GM21723 (cell line): Measurements from ENCODE around the gene GCK.

Experiments
- ATAC-seq: cut with Tn5 transposase; IDR thresholded peaks from one replicate; pipeline ENCODE4 v1.9.1; 2021; ENCODE audit warnings: mild to moderate bottlenecking, moderate library complexity; ENCODE audit not compliant: unreplicated experiment

The GCK gene

DNA sequence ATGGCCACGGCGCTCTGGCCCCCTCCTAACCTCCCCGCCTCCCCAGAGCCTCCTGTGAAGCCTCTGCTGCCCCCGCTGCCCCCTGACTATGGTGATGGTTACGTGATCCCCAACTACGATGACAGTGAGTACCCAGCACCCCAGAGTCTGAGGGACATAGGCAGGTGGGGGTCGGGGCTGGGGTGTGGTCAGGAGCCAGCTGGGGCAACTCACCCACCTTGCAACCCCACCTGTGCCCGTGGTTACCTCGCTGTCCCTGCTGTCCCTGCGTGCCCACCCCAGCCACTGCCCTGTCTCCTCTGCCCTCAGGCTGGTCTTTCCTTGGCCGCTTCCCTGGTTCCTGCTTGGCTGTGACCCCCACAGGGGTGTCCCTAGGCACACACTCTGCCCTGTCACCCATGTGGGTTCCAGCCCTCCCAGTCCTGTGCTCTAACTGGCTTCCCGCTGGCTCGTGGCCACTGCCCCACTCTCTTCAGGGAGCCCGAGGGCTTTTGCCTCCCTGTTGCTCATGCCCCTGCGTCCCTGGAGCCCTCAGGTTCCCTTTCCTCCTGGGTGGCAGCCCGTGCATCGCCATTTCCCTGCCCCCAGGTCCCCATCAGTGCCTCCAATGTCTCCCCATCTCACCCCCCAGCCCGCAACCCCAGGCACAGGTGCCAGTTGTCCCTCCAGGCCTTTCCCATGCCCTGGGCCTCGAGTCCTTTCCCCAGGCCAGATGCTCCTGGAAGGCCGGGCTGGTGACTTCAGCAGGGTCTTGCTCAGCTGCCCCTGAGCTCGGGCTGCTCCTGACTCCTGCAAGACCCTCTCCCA lies 81.1 kb downstream of the GCK start:
- ATAC-seq = no peak

DNA sequence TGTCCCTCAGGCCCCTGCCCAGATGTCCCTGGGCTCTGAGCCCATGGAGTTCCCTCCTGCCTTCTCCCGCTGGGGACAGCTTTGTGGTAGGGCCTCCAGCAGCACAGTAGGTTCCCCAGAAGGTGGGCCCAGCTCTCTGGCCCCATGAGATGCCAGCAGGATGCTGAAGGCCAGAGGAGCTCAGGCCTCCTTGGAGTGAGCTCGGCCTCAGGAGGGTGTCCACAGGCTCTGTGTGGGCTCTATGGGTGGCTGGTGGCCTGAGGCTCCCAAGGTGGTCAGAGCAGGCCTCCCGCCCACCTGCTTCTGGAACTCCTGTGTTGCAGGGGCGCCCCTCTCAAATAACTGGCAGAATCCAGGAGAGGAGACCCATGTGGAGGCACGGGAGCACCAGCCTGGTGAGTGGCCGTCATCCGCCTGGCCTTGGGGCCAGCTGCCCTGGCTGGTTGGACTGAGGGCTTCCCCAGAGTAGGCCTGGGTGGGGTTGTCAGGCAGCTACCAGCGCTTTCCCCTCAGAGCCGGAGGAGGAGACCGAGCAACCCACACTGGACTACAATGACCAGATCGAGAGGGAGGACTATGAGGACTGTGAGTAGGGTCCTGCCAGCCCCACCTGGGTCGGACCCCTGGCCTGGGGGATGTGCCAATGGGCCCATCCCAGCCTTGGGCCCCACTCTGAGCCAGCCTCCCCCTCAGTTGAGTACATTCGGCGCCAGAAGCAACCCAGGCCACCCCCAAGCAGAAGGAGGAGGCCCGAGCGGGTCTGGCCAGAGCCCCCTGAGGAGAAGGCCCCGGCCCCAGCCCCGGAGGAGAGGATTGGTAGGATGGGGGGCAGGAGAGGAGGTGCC lies 81.9 kb downstream of the GCK start:
- no peak for ATAC-seq

DNA sequence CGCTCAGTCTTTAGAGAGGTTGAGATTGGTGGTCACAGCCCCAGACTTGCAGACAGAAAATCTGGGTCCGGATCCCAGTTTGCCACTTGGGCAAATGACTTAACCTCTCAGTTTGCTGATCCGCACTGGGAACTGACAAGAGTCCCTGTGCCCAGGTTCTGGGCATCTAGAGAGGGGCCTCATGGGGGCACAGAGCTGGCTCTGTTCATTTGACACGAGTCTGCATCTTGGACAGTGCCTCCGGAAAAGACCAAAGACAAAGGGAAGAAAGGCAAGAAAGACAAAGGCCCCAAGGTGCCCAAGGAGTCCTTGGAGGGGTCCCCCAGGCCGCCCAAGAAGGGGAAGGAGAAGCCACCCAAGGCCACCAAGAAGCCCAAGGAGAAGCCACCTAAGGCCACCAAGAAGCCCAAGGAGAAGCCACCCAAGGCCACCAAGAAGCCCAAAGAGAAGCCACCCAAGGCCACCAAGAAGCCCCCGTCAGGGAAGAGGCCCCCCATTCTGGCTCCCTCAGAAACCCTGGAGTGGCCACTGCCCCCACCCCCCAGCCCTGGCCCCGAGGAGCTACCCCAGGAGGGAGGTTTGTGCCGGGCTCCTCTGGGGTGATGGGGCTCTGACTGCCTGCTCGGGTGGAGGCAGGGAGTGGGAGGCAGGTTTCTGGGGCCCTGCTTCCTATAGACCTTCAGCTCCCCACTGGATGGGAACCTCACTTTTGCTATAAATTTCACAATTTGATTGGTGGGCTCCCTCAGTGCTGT lies 82.8 kb downstream of the GCK start:
- ATAC-seq = no peak

DNA sequence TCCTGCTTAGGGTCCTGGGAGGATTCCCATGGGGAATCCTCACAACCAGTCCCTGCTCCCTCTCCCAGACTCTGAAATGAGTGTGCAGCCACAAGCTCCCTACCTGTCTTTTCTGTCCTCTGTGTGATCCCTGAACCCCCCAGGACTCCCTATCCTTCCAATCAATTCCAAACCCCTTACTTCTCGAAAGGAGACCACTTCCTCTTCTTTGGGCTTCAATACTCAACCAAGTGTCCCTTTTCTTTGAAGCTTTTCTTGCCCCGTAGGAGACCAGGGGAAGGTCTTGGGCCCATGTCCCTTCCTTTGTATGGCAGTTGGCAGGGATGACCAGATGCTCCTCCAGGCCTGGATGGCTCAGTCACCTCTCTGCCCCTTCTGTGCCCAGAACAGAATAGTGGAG lies 83.4 kb downstream of the GCK start:
- no peak for ATAC-seq

DNA sequence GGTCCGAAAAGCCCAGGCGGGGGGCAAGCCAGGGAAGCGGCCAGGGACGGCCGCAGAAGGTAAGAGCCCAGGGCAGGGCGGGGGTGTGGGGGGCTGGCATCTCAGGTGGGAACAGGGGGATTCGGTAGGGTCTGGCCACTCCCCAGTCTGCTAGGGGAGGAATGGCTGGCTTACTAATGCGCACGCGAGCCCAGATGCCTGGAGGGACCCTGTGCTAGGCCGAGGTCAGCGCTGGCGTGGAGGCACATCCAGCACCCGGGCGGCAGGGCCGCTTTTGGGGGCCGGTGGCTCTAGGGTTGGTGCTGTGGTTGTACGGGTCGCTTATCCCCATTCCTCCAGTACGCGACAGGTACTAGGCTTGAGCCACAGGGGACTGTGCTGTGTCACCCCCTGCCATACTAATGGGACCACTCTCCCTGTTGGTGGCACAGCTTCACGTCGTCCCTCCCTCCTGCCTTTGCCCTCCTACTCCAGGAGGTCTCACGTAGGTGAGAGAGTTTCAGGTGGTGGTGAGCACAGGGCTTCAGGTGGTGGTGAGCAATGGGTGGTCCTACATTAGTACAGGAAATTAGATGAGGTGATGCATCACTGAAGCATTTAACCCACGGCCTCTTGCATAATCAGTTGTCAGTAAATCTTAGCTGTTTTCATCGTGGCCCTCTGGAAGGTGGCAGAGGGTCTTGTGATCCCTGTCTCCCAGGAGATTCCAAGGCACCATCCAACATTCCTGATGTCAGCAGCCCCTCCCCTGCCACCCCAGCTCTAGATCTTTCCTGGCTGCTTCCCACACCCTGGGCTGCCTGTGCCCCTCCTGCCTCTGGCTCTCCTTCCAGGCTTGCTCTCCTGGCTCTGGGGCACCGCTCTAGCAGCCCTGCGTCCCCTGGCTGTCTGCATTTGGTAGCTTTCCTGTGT lies 84.1 kb downstream of the GCK start:
- no peak for ATAC-seq

DNA sequence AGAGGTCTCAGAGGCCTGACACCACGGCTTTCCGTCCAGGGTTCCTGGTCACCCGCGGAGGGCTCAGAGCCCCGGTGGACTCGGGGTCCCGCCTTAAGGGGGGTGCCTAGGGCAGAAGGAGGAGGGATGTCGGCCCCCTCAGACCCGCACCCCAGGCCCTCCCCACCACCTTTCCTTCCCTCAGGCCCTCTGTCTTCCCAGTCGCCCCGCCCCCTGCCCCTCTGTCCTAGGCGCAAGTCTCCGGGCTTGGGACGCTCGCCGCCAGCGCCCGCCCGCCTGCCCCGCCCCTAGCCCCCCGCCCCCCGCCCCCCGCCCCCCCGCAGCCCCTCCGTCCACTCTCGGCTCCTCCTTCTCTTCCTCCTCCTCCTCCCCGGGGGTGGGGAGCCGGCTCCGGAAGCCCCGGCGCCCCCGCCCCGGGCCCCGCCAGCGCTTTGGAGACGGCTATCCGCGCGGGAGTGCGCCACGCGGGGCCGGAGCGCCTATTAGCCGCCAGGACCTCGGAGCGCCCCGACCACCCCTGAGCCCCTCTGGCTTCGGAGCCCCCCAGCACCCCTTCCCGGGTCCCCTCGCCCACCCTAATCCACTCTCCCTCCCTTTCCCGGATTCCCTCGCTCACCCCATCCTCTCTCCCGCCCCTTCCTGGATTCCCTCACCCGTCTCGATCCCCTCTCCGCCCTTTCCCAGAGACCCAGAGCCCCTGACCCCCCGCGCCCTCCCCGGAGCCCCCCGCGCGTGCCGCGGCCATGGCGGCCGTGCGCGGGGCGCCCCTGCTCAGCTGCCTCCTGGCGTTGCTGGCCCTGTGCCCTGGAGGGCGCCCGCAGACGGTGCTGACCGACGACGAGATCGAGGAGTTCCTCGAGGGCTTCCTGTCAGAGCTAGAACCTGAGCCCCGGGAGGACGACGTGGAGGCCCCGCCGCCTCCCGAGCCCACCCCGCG lies 85.0 kb downstream of the GCK start, which contains the start of gene AEBP1:
TSS of gene AEBP1 (plus strand) at position 423 of the 937 bp plus-strand sequence. CDS start at position 744, 321 bp downstream.
- no peak for ATAC-seq

DNA sequence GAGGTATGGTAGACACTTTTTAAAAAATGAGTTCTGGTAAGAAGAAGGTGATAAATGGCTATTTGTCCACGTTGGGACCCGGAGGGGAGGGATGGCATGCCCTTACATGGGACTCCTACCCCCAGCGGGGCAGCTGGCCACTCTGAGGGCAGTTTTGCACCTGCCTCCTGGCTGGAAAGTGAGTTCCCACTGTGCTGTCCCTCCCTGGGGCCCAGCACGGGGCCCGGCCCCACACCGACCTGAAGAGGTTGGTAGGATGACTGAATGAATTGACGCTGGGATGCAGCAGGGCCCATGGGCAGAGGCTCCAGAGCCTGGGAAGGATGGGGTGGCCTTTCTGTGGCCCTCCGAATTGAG lies 85.7 kb downstream of the GCK start:
- ATAC-seq = no peak

DNA sequence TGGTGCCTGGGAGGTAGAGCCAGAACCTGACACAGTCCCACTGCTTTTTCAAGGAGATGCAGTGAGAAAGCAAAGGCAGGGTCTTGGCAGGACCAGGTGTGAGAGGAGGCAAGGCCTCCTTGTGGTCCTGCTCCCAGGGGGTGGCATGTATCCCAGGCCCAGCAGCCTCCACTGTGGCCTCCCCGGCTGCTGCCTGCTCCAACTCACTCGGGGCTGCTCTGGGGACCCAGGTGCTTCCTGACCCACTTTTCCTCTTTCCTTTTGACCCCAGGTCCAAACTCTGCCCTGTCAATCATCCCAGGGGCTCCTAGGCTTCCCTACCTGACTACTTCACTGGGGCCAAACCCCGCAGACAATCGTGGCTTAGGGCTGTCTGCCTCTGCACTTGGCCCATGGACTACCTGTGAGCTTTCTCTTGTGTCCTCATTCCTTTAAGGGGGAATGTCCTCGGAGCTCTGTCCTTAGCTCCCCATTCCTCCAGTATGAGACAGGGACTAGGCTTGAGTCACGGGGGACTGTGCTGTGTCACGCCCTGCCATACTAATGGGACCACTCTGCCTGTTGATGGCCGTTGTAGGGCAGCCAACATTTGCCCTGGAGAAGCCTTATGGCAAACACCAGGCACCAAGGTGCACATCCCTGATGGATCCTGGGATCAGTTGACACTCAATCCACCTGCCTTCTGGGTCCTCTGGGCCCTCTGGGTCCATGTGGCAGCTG lies 86.2 kb downstream of the GCK start:
- ATAC-seq = no peak

DNA sequence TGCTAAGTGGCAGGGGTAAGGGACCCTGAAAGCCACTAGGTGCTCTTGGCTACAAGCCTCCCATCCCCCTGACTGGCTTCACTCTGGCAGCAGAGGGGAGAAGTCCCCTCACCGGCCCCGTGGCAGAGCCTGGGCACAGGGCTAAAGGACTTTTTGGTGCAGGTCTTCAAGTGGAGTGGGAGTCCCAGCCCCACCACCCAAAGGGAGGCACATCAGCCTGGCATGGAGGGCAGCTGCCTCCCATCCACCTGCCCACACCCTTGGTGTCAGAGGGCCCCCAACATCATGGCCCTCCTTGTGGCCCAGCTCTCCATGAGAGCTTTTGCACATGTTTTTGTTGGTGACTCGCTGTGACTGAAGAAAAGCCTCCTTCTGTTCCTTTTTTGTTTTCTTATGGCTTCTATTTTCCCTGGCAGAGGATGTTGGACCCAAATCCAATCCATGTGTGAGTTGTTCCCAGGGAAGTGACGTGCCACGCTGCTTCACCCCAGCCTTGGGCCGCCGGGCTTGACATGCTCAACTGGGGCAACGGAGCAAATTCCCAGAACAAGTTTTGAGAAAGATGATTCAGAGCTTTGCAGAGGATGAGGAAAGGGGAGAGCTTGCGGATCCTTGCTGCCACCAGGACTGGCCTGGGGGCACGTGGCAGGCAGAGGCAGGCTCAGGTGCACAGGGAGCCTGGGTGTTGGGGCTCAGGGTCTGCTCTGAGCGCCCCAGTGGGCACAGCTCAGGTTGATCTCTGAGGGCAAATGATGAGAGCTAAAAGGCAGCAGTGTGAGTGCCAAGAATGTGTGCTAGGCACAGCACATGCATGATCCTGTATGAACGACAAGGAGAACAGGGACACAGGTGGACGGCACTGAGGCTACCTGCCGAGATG lies 87.0 kb downstream of the GCK start:
- ATAC-seq = no peak

DNA sequence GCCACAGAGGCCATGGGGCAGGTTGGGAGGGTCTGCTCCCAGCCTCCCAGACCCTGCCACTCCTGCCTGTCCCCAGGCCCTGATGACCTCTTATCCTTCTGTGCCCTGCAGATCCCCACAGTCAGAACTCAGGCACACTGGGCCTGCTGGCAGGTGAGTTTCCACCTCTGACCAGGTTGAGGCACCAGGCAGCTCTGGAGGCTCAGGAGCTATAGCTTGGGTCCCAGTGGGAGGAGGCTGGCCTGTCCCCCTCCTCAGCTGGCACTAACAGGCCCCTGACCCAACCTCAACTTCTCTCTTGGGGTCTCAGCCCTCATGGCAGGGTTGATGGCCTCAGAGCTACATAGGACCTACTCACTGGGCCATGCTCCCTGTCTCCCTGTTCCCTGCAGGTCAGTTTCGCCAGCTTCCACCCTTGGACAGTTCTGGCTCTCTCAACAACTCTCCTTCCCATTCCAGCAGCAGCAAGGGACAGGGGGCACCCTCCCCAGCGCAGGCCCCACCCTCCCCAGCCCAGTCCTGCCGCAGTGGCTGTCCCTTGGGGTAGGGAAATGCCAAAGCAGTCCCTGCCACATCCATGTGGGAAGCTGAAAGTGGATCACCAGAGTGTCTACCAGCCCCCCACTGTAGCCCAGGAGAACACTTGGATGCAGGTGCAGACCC lies 87.8 kb downstream of the GCK start:
- no peak for ATAC-seq

DNA sequence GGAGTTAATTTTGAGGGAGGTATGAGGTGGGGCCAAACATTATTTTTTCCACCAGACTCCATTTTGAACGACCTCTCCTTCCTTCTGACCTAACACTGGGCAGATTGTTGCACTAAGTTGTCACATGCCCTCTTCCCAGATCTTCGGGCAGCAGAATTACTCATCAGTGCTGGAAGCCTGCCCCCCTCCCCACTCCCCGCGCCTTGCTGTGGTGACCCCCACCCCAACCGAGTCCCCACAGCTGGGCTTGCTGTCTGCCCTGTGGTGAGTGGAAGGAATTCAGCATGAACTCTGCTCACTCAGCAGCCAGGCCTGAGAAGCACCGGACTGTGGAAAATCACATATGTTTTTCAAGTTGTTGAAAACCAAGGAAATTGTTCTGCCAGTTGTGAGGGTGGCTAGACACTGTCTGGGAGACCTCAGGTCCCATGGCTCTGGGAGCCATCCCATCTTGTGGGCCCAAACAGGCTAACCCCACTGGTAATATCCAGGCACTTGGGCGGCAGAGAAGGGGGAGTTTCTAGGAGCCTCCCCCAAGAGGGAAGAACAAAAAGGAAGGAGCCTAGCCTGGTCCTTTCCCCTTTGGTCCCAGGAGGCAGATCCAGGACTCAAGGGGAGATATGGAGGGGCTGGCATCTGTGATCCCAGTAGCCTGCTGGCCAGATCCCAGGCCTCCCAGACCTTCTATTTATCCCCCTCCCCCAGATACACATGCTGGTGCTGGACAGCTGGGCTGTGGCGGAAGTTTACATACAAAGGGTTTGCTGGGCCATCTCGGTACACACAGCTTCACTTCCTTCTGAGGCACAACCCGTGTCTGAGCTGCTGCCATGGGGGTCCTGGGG lies 88.6 kb downstream of the GCK start:
- no peak for ATAC-seq

DNA sequence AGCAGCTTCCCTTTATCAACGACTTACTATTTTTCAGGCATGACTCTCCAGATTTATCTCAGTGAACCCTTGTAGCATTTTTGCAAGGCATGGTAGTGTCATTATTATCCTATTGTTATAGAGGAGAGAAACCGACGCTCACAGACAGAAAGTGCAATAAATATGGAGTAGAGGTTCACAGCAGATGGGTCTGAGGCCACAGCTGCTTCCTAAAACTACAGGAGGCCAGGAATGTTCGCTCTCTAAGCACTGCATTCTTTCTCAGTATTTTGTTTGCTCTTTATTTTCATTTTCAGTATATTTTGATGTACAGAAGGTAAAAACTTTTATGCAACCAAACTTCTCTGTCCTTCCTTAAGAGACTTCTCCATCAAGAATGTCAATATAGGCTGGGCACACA lies 89.6 kb downstream of the GCK start:
- no peak for ATAC-seq

DNA sequence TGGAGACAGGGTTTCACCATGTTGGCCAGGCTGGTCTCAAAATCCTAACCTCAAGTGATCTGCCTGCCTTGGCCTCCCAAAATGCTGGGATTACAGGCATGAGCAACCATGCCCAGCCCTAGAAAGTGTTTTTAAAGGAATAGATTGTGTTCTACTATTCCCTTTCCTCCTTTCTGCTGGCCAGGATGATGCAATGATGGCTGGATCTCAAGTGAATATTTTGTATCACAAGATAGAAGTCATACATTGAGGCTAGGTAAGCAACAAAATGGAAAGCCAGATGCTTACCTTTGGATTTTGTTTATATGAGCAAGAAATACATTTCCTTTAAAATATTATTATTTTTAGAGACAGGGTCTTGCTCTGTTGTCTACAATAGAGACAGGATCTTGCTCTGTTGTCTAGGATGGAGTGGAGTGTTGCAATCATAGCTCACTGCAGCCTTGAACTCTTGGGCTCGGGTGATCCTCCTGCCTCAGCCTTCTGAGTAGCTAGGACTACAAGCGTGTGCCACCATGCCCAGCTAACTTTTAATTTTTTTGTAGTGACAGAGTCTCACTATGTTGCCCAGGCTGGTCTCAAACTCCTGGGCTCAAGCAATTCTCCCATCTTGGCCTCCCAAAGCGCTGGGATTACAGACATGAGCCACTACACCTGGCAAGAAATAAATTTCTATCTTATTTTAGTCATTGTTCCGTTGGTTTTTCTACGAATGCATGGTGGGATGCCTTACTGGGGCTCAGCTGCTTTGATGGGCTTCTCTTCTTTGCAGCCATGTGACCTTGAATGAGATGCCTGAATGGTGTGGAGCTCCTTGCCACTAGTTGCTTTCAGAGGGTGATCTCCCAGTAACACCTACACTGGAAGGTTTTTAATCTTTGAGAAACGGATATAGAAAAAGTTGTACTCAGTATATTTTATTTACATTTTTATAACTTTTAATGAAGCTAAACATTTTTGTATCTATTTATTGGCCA lies 90.9 kb downstream of the GCK start:
- no peak for ATAC-seq

DNA sequence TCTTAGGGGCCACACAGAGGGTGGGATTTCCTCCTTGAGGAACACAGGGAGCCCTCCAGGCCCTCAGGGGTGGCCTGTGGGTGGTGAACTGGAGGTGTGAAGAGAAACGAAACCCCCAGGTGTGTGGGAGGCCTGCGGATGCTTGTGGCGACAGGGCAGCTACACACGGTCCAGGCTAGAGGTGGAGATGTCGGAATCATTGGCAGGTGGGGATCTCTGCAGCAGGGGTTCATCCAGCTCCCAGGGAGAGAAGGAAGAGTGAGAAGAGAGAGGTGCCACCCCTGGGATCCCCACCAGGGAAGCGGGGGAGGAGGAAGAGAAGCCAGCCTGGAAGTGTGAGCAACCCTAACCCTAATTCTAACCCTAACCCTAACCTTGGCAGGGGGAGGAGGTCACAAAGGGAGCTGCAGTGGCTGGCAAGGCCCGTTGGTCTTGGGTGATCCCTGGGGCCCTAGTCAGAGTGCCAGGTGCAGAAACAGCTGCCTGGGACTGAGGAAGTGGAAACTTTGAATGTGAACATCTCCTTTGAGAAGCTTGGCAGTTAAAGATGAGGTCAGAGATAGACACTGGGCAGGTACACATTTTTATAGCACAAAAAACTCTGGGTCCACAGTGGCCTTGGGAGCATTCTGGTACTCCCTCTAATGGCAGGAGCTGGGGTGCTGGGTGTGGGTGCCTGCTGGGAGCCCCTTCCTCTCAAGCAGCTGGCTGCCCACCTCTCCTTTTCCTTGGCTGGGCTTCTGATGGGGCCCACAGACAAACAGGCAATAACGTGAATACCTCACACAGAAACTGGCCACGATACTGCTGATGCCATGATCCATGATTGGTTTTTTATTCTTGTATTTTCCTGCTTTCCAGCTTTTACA lies 91.9 kb downstream of the GCK start:
- peak; percentile 74 for ATAC-seq
